GM23248 (cell line): ENCODE results near the gene BLACAT1. TPM values are rescaled to one million over a fixed set of nuclear protein-coding genes. Genes with fewer than 3 reads are reported as not detected.

Source experiments
- DNase-seq: peaks from one replicate; pipeline ENCODE4 v3.0.0-alpha.2; 2015
- H2AFZ ChIP-seq: fragments of 200-600 bp; sonication (generic); 2 replicates; pipeline ENCODE4 v1.6.1; 2016; ENCODE audit warnings: antibody characterized with exemption
- H3F3A ChIP-seq: fragments of 200-600 bp; sonication (generic); 2 replicates; pipeline ENCODE4 v1.6.1; 2016; ENCODE audit warnings: mild to moderate bottlenecking, antibody characterized with exemption, mixed run types; ENCODE audit not compliant: insufficient read depth
- H3K27ac ChIP-seq: fragments of 200-600 bp; sonication (generic); 2 replicates; pipeline ENCODE4 v1.5.1; 2016; ENCODE audit warnings: mild to moderate bottlenecking
- H3K27me3 ChIP-seq: fragments of 200-600 bp; sonication (generic); replicated peaks from 2 replicates; pipeline ENCODE4 v1.6.1; 2016; ENCODE audit warnings: mild to moderate bottlenecking; ENCODE audit not compliant: insufficient read depth
- H3K36me3 ChIP-seq: fragments of 200-600 bp; sonication (generic); 2 replicates; pipeline ENCODE4 v1.6.1; 2016; ENCODE audit warnings: low read depth, mild to moderate bottlenecking
- H3K4me1 ChIP-seq: fragments of 200-600 bp; sonication (generic); 2 replicates; pipeline ENCODE4 v1.6.1; 2016; ENCODE audit warnings: mild to moderate bottlenecking; ENCODE audit not compliant: insufficient read depth
- H3K4me2 ChIP-seq: fragments of 200-600 bp; sonication (generic); one replicate; pipeline ENCODE4 v1.6.1; 2016; ENCODE audit warnings: mild to moderate bottlenecking; ENCODE audit not compliant: unreplicated experiment
- H3K4me3 ChIP-seq: fragments of 200-600 bp; sonication (generic); 2 replicates; pipeline ENCODE4 v1.5.1; 2016; ENCODE audit warnings: mild to moderate bottlenecking
- H3K79me2 ChIP-seq: fragments of 200-600 bp; sonication (generic); 2 replicates; pipeline ENCODE4 v1.6.1; 2016; ENCODE audit warnings: mild to moderate bottlenecking; ENCODE audit not compliant: insufficient read depth
- H3K9ac ChIP-seq: fragments of 200-600 bp; sonication (generic); 2 replicates; pipeline ENCODE4 v1.6.1; 2016; ENCODE audit warnings: mild to moderate bottlenecking
- H3K9me2 ChIP-seq: fragments of 200-600 bp; sonication (generic); 2 replicates; pipeline ENCODE4 v1.6.1; 2016; ENCODE audit warnings: mixed run types, mild to moderate bottlenecking, moderate library complexity; ENCODE audit not compliant: insufficient read depth
- H3K9me3 ChIP-seq: fragments of 200-600 bp; sonication (generic); one replicate; pipeline ENCODE4 v1.6.1; 2017; ENCODE audit warnings: low read depth
- H4K20me1 ChIP-seq: fragments of 200-600 bp; sonication (generic); 2 replicates; pipeline ENCODE4 v1.6.0; 2016; ENCODE audit not compliant: insufficient read depth
- EZH2 ChIP-seq: fragments of 200-600 bp; sonication (generic); IDR thresholded peaks from 2 replicates; pipeline ENCODE4 v1.6.1; 2018; ENCODE audit warnings: antibody characterized with exemption, mild to moderate bottlenecking; ENCODE audit not compliant: insufficient read depth, poor library complexity, severe bottlenecking
- EZH2phosphoT487 ChIP-seq: fragments of 200-600 bp; sonication (generic); IDR thresholded peaks from 2 replicates; pipeline ENCODE4 v1.6.1; 2018; ENCODE audit warnings: antibody characterized with exemption, moderate library complexity, mild to moderate bottlenecking, low read depth; ENCODE audit not compliant: insufficient read depth
- WGBS, 2 experiments: methylation state at CpG; one replicate each; pipeline ENCODE4 v1.1.6; 2015 to 2017; ENCODE audit warnings: low lambda C conversion rate in 2 of 2, low coverage in 1 of 2; ENCODE audit errors: missing lambda C conversion rate in 2 of 2; 5-methylcytosine and 5-hydroxymethylcytosine counted together
- in situ Hi-C: fragments of 300-500 bp; cut with MboI; formaldehyde crosslinking; loops from 2 replicates; pipeline ENCODE4 v1.15.0; 2020
- polyA plus RNA-seq: library from polyadenylated mRNA; unstranded; fragments of >200 nt; fragmentation: Nextera tagmentation; extraction: Ambion mirVana; gene quantifications from 2 replicates; pipeline ENCODE4 v1.2.1, GENCODE V29; 2016
- total RNA-seq: library from RNA; depleted of rRNA; stranded (reverse); fragments of >200 nt; shearing (Covaris generic); gene quantifications from 2 replicates; pipeline ENCODE4 v1.2.3, GENCODE V29; 2014

BLACAT1 gene
- total and polyA plus RNA-seq, 2 experiments from 2014 or later = not detected

- peaks cover 40% of the 10 kb centered on the region for H3K27me3 ChIP-seq
- peak overlapping the region; percentile 92 for H3K4me2 ChIP-seq
- H3K9ac ChIP-seq = peak overlapping the region; percentile 24
These were observed 25.0 kb downstream of the BLACAT1 start for GRCh38 chr1:205430696-205431305.

GRCh38 chr1:205429762-205430695 lies 25.8 kb downstream of the BLACAT1 start:
- H3K27ac ChIP-seq = no peak overlapping the region
- 37 to 40% methylated on average over 26 to 29 of the region's 29 CpGs for WGBS, 2 experiments
- no peaks in the 10 kb centered on the region for H3K9me3 ChIP-seq
- peak overlapping the region; percentile 92 for H2AFZ ChIP-seq
- TF ChIP-seq EZH2phosphoT487 (no peak), EZH2 (no peak)
- H3K36me3 ChIP-seq = no peaks in the 10 kb centered on the region
- no peak for DNase-seq
- peak overlapping the region; percentile 92 for H3K4me2 ChIP-seq
- H3K4me3 ChIP-seq = peak overlapping the region; percentile 81
- no peaks in the 10 kb centered on the region for H3K79me2 ChIP-seq
- no peaks in the 10 kb centered on the region for H4K20me1 ChIP-seq
- in situ Hi-C loops = no loop called here
- no peaks in the 10 kb centered on the region for H3F3A ChIP-seq
- H3K4me1 ChIP-seq = no peaks in the 10 kb centered on the region
- H3K9ac ChIP-seq = peak overlapping the region; percentile 24
- H3K27me3 ChIP-seq = peaks cover 40% of the 10 kb centered on the region
- H3K9me2 ChIP-seq = no peaks in the 10 kb centered on the region

More at GRCh38 chr1:205430696-205431305, 25.0 kb downstream of the BLACAT1 start:
- DNase-seq = peak; percentile 58
- Histone ChIP-seq H3K4me3 (peak overlapping the region; percentile 81), H3K9me3 (no peaks in the 10 kb centered on the region), H4K20me1 (no peaks in the 10 kb centered on the region), H2AFZ (peak overlapping the region; percentile 92), H3K79me2 (no peaks in the 10 kb centered on the region), H3K4me1 (no peaks in the 10 kb centered on the region), H3K36me3 (no peaks in the 10 kb centered on the region), H3F3A (no peaks in the 10 kb centered on the region), H3K9me2 (no peaks in the 10 kb centered on the region), H3K27ac (no peak overlapping the region)
- WGBS, 2 experiments = 4 to 5% methylated on average over 29 to 32 of the region's 32 CpGs
- in situ Hi-C loops = no loop called here
- TF ChIP-seq EZH2 (no peak), EZH2phosphoT487 (no peak)

- Histone ChIP-seq H3K9ac (no peak overlapping the region), H3K27me3 (peaks cover 62% of the 10 kb centered on the region), H3K4me3 (no peak overlapping the region), H3K4me2 (no peak overlapping the region), H4K20me1 (no peaks in the 10 kb centered on the region), H3K9me2 (no peaks in the 10 kb centered on the region), H3K27ac (no peak overlapping the region), H3K9me3 (no peaks in the 10 kb centered on the region), H3K36me3 (no peaks in the 10 kb centered on the region), H3K4me1 (no peaks in the 10 kb centered on the region), H3K79me2 (no peaks in the 10 kb centered on the region), H2AFZ (no peak overlapping the region), H3F3A (no peaks in the 10 kb centered on the region)
- DNase-seq = no peak
- in situ Hi-C loops = no loop called here
- WGBS, 2 experiments = 24 to 32% methylated on average over 8 of the region's 8 CpGs
- TF ChIP-seq EZH2 (no peak), EZH2phosphoT487 (no peak)
These were observed 30.8 kb downstream of the BLACAT1 start for GRCh38 chr1:205424901-205425600.

GRCh38 chr1:205423814-205424399 lies 31.9 kb downstream of the BLACAT1 start:
- H3K27ac ChIP-seq = no peak overlapping the region
- no peak for DNase-seq
- H3K9me2 ChIP-seq = no peaks in the 10 kb centered on the region
- no peak overlapping the region for H3K9ac ChIP-seq
- in situ Hi-C loops = no loop called here
- TF ChIP-seq EZH2phosphoT487 (no peak), EZH2 (peak; percentile 9)
- 41 to 46% methylated on average over 6 of the region's 6 CpGs for WGBS, 2 experiments
- H3F3A ChIP-seq = no peaks in the 10 kb centered on the region
- H4K20me1 ChIP-seq = no peaks in the 10 kb centered on the region
- H3K4me1 ChIP-seq = no peaks in the 10 kb centered on the region
- H3K79me2 ChIP-seq = no peaks in the 10 kb centered on the region
- no peaks in the 10 kb centered on the region for H3K36me3 ChIP-seq
- no peak overlapping the region for H2AFZ ChIP-seq
- no peaks in the 10 kb centered on the region for H3K9me3 ChIP-seq
- H3K4me3 ChIP-seq = no peak overlapping the region
- no peak overlapping the region for H3K4me2 ChIP-seq
- peaks cover 73% of the 10 kb centered on the region for H3K27me3 ChIP-seq
